SK-N-SH (cell line): Measurements from ENCODE around the gene TPCN2. TPM values are rescaled to one million over a fixed set of nuclear protein-coding genes. Genes with fewer than 3 reads are reported as not detected.

ENCODE experiments used
- CTCF ChIA-PET: fragments of 300-600, 350-600 bp; formaldehyde crosslinking; extraction: SDS; loops from one replicate; lab custom pipeline; 2021; lab: Yijun Ruan, JAX
- POLR2A ChIA-PET: fragments of 350-600 bp; sonication (Branson Sonifier 250); formaldehyde crosslinking; extraction: SDS; loops from one replicate; lab custom pipeline; 2020; ENCODE audit warnings: antibody characterized with exemption, inconsistent platforms; lab: Yijun Ruan, JAX
- DNase-seq: peaks from one replicate; pipeline ENCODE4 v3.0.0; 2012
- H2AFZ ChIP-seq: fragments of 200-600 bp; sonication (generic); 2 replicates; pipeline ENCODE4 v1.8.1; 2016; ENCODE audit warnings: antibody characterized with exemption, mild to moderate bottlenecking, low read depth
- H3F3A ChIP-seq: fragments of 200-600 bp; sonication (generic); replicated peaks from 2 replicates; pipeline ENCODE3; 2016; ENCODE audit warnings: antibody characterized with exemption, mild to moderate bottlenecking; ENCODE audit not compliant: insufficient read depth
- H3K27ac ChIP-seq, 2 experiments: fragments of 200-500 bp in 1 of 2; fragments of 200-600 bp in 1 of 2; sonication (Bioruptor generic) in 1 of 2; sonication (generic), shearing (Covaris generic) in 1 of 2; 2 replicates each; pipeline versions ENCODE4 v1.5.1 to v1.6.1; 2014 to 2016; ENCODE audit warnings: low read depth in 2 of 2, inconsistent platforms in 1 of 2, low read length in 1 of 2, mild to moderate bottlenecking in 1 of 2, mixed read lengths in 1 of 2
- H3K27me3 ChIP-seq: fragments of 200-600 bp; sonication (generic), shearing (Covaris generic); 2 replicates; pipeline ENCODE4 v1.6.1; 2016; ENCODE audit warnings: mixed run types; ENCODE audit not compliant: insufficient read depth
- H3K36me3 ChIP-seq, 2 experiments: fragments of 200-500 bp in 1 of 2; fragments of 200-600 bp in 1 of 2; sonication (Bioruptor generic) in 1 of 2; sonication (generic) in 1 of 2; replicated peaks in 1 of 2; 2 replicates each; pipeline versions ENCODE3 to v1.5.1; 2014 to 2016; ENCODE audit warnings: low read length in 1 of 2, mild to moderate bottlenecking in 1 of 2; ENCODE audit not compliant: insufficient read depth in 2 of 2, control insufficient read depth in 1 of 2
- H3K4me1 ChIP-seq, 2 experiments: fragments of 200-500 bp in 1 of 2; fragments of 200-600 bp in 1 of 2; sonication (Bioruptor generic) in 1 of 2; sonication (generic), shearing (Covaris generic) in 1 of 2; 2 replicates each; pipeline versions ENCODE4 v1.5.1 to v1.6.1; 2014 to 2016; ENCODE audit warnings: low read depth in 1 of 2, low read length in 1 of 2, mixed run types in 1 of 2; ENCODE audit not compliant: insufficient read depth in 2 of 2, control insufficient read depth in 1 of 2
- H3K4me2 ChIP-seq: fragments of 200-600 bp; sonication (generic), shearing (Covaris generic); 2 replicates; pipeline ENCODE4 v1.6.1; 2017; ENCODE audit warnings: mixed run types
- H3K4me3 ChIP-seq, 2 experiments: fragments of 200-500 bp in 1 of 2; fragments of 200-600 bp in 1 of 2; sonication (Bioruptor generic) in 1 of 2; sonication (generic), shearing (Covaris generic) in 1 of 2; 2 replicates each; pipeline versions ENCODE4 v1.5.1 to v1.8.1; 2014 to 2016; ENCODE audit warnings: low read depth in 2 of 2, inconsistent platforms in 1 of 2, low read length in 1 of 2, mild to moderate bottlenecking in 1 of 2, mixed read lengths in 1 of 2, moderate library complexity in 1 of 2
- H3K79me2 ChIP-seq: fragments of 200-600 bp; sonication (generic); 2 replicates; pipeline ENCODE4 v1.8.1; 2017; ENCODE audit warnings: mild to moderate bottlenecking; ENCODE audit not compliant: insufficient read depth
- H3K9ac ChIP-seq: fragments of 200-600 bp; sonication (generic); 2 replicates; pipeline ENCODE4 v1.6.1; 2017; ENCODE audit warnings: mixed run types
- H3K9me2 ChIP-seq: fragments of 200-600 bp; sonication (generic); 2 replicates; pipeline ENCODE4 v1.6.1; 2017; ENCODE audit warnings: mixed run types
- H3K9me3 ChIP-seq: fragments of 200-600 bp; sonication (generic); 2 replicates; pipeline ENCODE4 v1.6.1; 2017; ENCODE audit warnings: mixed run types, mild to moderate bottlenecking, moderate library complexity
- H4K20me1 ChIP-seq: fragments of 200-600 bp; sonication (generic); 2 replicates; pipeline ENCODE4 v1.6.1; 2017; ENCODE audit warnings: mild to moderate bottlenecking, mixed run types; ENCODE audit not compliant: insufficient read depth
- CHD2 ChIP-seq: fragments of 150-350 bp; IDR thresholded peaks from 2 replicates; pipeline ENCODE4 v1.6.1; 2018; ENCODE audit warnings: low read length; ENCODE audit not compliant: partially characterized antibody
- CTCF ChIP-seq: fragments of 200-600 bp; sonication (generic); IDR thresholded peaks from 2 replicates; pipeline ENCODE4 v1.6.1; 2017; ENCODE audit warnings: antibody characterized with exemption, mild to moderate bottlenecking, moderate library complexity
- ELF1 ChIP-seq: IDR thresholded peaks from 2 replicates; pipeline ENCODE4 v1.4.0; 2012
- EZH2phosphoT487 ChIP-seq: fragments of 200-600 bp; sonication (generic); IDR thresholded peaks from 2 replicates; pipeline ENCODE4 v1.6.1; 2017; ENCODE audit warnings: low read depth, mixed run types, mild to moderate bottlenecking, antibody characterized with exemption, moderate library complexity, borderline replicate concordance
- FOXJ3 ChIP-seq: sonication (generic); formaldehyde crosslinking; IDR thresholded peaks from 2 replicates; pipeline ENCODE4 v1.5.1; 2020; ENCODE audit warnings: mild to moderate bottlenecking, missing genetic modification reagents
- FOXM1 ChIP-seq: IDR thresholded peaks from 2 replicates; pipeline ENCODE4 v1.4.0; 2012; ENCODE audit warnings: low read depth, mild to moderate bottlenecking
- GABPA ChIP-seq: IDR thresholded peaks from 2 replicates; pipeline ENCODE4 v1.4.0; 2012; ENCODE audit warnings: low read depth, mild to moderate bottlenecking
- GATA2 ChIP-seq: sonication (generic); formaldehyde crosslinking; IDR thresholded peaks from 2 replicates; pipeline ENCODE4 v1.5.0; 2020; ENCODE audit warnings: mild to moderate bottlenecking, missing genetic modification reagents
- MAX ChIP-seq: IDR thresholded peaks from 2 replicates; pipeline ENCODE4 v1.4.0; 2012; ENCODE audit warnings: low read depth
- NFIC ChIP-seq: IDR thresholded peaks from 2 replicates; pipeline ENCODE4 v1.4.0; 2012; ENCODE audit warnings: borderline replicate concordance
- NRF1 ChIP-seq: IDR thresholded peaks from 2 replicates; pipeline ENCODE4 v1.6.1; 2012; ENCODE audit warnings: low read depth, mild to moderate bottlenecking, low read length
- PBX3 ChIP-seq: IDR thresholded peaks from 2 replicates; pipeline ENCODE4; 2012
- POLR2AphosphoS5 ChIP-seq: IDR thresholded peaks from 2 replicates; pipeline ENCODE4 v1.6.1; 2012; ENCODE audit warnings: low read depth, low read length
- RCOR1 ChIP-seq: fragments of 150-350 bp; IDR thresholded peaks from 2 replicates; pipeline ENCODE4 v1.6.1; 2017; ENCODE audit warnings: antibody characterized with exemption, low read length
- RFX5 ChIP-seq: IDR thresholded peaks from 2 replicates; pipeline ENCODE4 v1.6.1; 2012; ENCODE audit warnings: mild to moderate bottlenecking, improper control_type of control experiment, low read length
- SIN3A ChIP-seq: IDR thresholded peaks from 2 replicates; pipeline ENCODE4 v1.6.1; 2012; ENCODE audit warnings: low read depth, mild to moderate bottlenecking, low read length, moderate library complexity, borderline replicate concordance
- TEAD4 ChIP-seq: IDR thresholded peaks from 2 replicates; pipeline ENCODE4 v1.4.0; 2012; ENCODE audit warnings: mild to moderate bottlenecking, borderline replicate concordance; ENCODE audit not compliant: insufficient read depth
- USF1 ChIP-seq: IDR thresholded peaks from 2 replicates; pipeline ENCODE4 v1.4.0; 2012; ENCODE audit warnings: low read depth, borderline replicate concordance
- USF2 ChIP-seq: fragments of 150-350 bp; IDR thresholded peaks from 2 replicates; pipeline ENCODE4 v1.6.1; 2017; ENCODE audit warnings: antibody characterized with exemption, low read length, low read depth, borderline replicate concordance
- ZBTB33 ChIP-seq: IDR thresholded peaks from 2 replicates; pipeline ENCODE4 v1.4.0; 2012; ENCODE audit warnings: low read depth, borderline replicate concordance
- WGBS: methylation state at CpG from one replicate; pipeline ENCODE4 v1.1.6; 2017; ENCODE audit warnings: low lambda C conversion rate; 5-methylcytosine and 5-hydroxymethylcytosine counted together
- polyA plus RNA-seq, 3 experiments: library from polyadenylated mRNA; depleted of rRNA; stranded (reverse); fragments of >200 nt; gene quantifications; 2 replicates each; pipeline ENCODE4 v1.2.3, GENCODE V29; 2012

TPCN2 gene
- polyA plus RNA-seq, 1 of the 3 experiments (the other 2 are of a cell fraction) = 8.7 TPM

GRCh38 chr11:69033431-69033830 is 15.3 kb upstream of the TPCN2 start:
- 80% methylated on average over 4 of the region's 11 CpGs for WGBS
- Histone ChIP-seq H3K4me1 (no peaks in the 10 kb centered on the region), H3K9me3 (no peaks in the 10 kb centered on the region), H2AFZ (no peak overlapping the region), H3K9me2 (no peaks in the 10 kb centered on the region), H3K79me2 (no peaks in the 10 kb centered on the region), H3F3A (no peaks in the 10 kb centered on the region), H3K27me3 (no peaks in the 10 kb centered on the region), H4K20me1 (no peaks in the 10 kb centered on the region), H3K9ac (no peak overlapping the region), H3K27ac (no peak overlapping the region), H3K4me3 (no peak overlapping the region)
- no peak for DNase-seq
- POLR2A ChIA-PET = no interaction called here
- CTCF ChIA-PET = interaction anchor here (1.2 to 4.3 kb wide), 2 partner anchors 11 to 14 kb away, joined by 4 to 23 read pairs; no protein-coding TSS in a partner anchor
- TF ChIP-seq RFX5 (no peak), FOXM1 (no peak), RCOR1 (no peak), CHD2 (no peak)
- TF ChIP-seq, all 33 proteins: peak for 0
- Histone ChIP-seq H3K36me3 (no peaks in the 10 kb centered on the region), H3K4me2 (no peak overlapping the region)

GRCh38 chr11:69034123-69034867 is 14.4 kb upstream of the TPCN2 start:
- no peak overlapping the region for H3K4me2 ChIP-seq
- H3K9me2 ChIP-seq = no peaks in the 10 kb centered on the region
- H3K27me3 ChIP-seq = no peaks in the 10 kb centered on the region
- no peaks in the 10 kb centered on the region for H3K9me3 ChIP-seq
- H3K79me2 ChIP-seq = no peaks in the 10 kb centered on the region
- no peak overlapping the region for H2AFZ ChIP-seq
- no peaks in the 10 kb centered on the region for H3K4me1 ChIP-seq
- no peaks in the 10 kb centered on the region for H4K20me1 ChIP-seq
- TF ChIP-seq RCOR1 (no peak), EZH2phosphoT487 (no peak), USF2 (no peak), TEAD4 (no peak), PBX3 (no peak), ZBTB33 (no peak), CTCF (no peak), FOXJ3 (no peak), RFX5 (no peak), NFIC (no peak), SIN3A (no peak), MAX (no peak), FOXM1 (no peak), GABPA (no peak), GATA2 (no peak), ELF1 (no peak), USF1 (no peak), NRF1 (no peak), POLR2AphosphoS5 (no peak)
- CTCF ChIA-PET = interaction anchor here (1.2 to 4.3 kb wide), 4 partner anchors 10 to 54 kb away, joined by 3 to 23 read pairs (median 4); no protein-coding TSS in a partner anchor
- H3F3A ChIP-seq = no peaks in the 10 kb centered on the region
- no peak overlapping the region for H3K4me3 ChIP-seq
- no peak overlapping the region for H3K27ac ChIP-seq
- WGBS = 87% methylated on average over 22 of the region's 22 CpGs
- H3K36me3 ChIP-seq = no peaks in the 10 kb centered on the region
- DNase-seq = no peak
- H3K9ac ChIP-seq = no peak overlapping the region
- POLR2A ChIA-PET = no interaction called here
